ENCODE measurements around the gene CHRM4. TPM values are rescaled to one million over a fixed set of nuclear protein-coding genes. Genes with fewer than 3 reads are reported as not detected.
"Not testable (repeated sequence)": the region's sequence is repeated elsewhere in the genome, so short reads cannot be mapped to it uniquely, and the experiment has no call there.

The CHRM4 gene
- total RNA-seq, 1 donor, result not detected

- TF ChIP-seq CTCF (IDR thresholded peaks at IDR 0.05; ENCODE audit: insufficient read depth, low read depth, low read length), result no peak
- H3K4me3 ChIP-seq (ENCODE audit: low read depth, low read length), result peak overlapping the region; percentile 63
- peak; percentile 75 for DNase-seq (ENCODE audit: low read depth)
Observed at GRCh38 chr11:46380340-46381047, 11.1 kb downstream of the CHRM4 start.

- DNase-seq (ENCODE audit: low read depth), result peak; percentile 40
- H3K4me3 ChIP-seq (ENCODE audit: low read depth, low read length), result not testable (repeated sequence)
Observed at GRCh38 chr11:46379482-46380293, 11.9 kb downstream of the CHRM4 start.

GRCh38 chr11:46378811-46379481 is 12.6 kb downstream of the CHRM4 start:
- no peak for DNase-seq (ENCODE audit: low read depth)
- H3K4me3 ChIP-seq (ENCODE audit: low read depth, low read length), result no peak overlapping the region
- no peak for TF ChIP-seq CTCF (IDR thresholded peaks at IDR 0.05; ENCODE audit: insufficient read depth, low read depth, low read length)

GRCh38 chr11:46378296-46378695 is 13.3 kb downstream of the CHRM4 start:
- no peak for DNase-seq (ENCODE audit: low read depth)
- TF ChIP-seq CTCF (IDR thresholded peaks at IDR 0.05; ENCODE audit: insufficient read depth, low read depth, low read length), result no peak
- H3K4me3 ChIP-seq (ENCODE audit: low read depth, low read length), result no peak overlapping the region

GRCh38 chr11:46377831-46378230 is 13.7 kb downstream of the CHRM4 start:
- no peak for DNase-seq (ENCODE audit: low read depth)
- TF ChIP-seq CTCF (IDR thresholded peaks at IDR 0.05; ENCODE audit: insufficient read depth, low read depth, low read length), result no peak

GRCh38 chr11:46377290-46377689 is 14.3 kb downstream of the CHRM4 start:
- DNase-seq (ENCODE audit: low read depth), result no peak
- TF ChIP-seq CTCF (IDR thresholded peaks at IDR 0.05; ENCODE audit: insufficient read depth, low read depth, low read length), result no peak
- H3K4me3 ChIP-seq (ENCODE audit: low read depth, low read length), result no peak overlapping the region

More at GRCh38 chr11:46377831-46378230, 13.7 kb downstream of the CHRM4 start:
- H3K4me3 ChIP-seq (ENCODE audit: low read depth, low read length), result no peak overlapping the region
